Mesothelial cell of epicardium (in vitro differentiated cells): ENCODE measurements around the gene BTD. TPM values are rescaled to one million over a fixed set of nuclear protein-coding genes. Genes with fewer than 3 reads are reported as not detected.

Source experiments
- DNase-seq, 2 experiments: peaks; one replicate each; pipeline ENCODE4 v3.0.0; 2021; ENCODE audit warnings: low spot score in 2 of 2; ENCODE audit not compliant: unreplicated experiment in 2 of 2
- H3K27ac Mint-ChIP-seq: 2 replicates; pipeline ENCODE4 v1.8.0; 2021; ENCODE audit warnings: mixed read lengths
- H3K27me3 Mint-ChIP-seq: 2 replicates; pipeline ENCODE4 v1.8.0; 2021; ENCODE audit warnings: low read depth, mixed read lengths
- H3K36me3 Mint-ChIP-seq: 2 replicates; pipeline ENCODE4 v1.8.0; 2021; ENCODE audit warnings: mixed read lengths
- H3K4me1 Mint-ChIP-seq: 2 replicates; pipeline ENCODE4 v1.8.0; 2021; ENCODE audit warnings: mixed read lengths
- H3K4me3 Mint-ChIP-seq: 2 replicates; pipeline ENCODE4 v1.8.0; 2021; ENCODE audit warnings: mild to moderate bottlenecking, moderate library complexity, mixed read lengths
- H3K9me3 Mint-ChIP-seq: 2 replicates; pipeline ENCODE4 v1.8.0; 2021; ENCODE audit warnings: mixed read lengths
- CTCF ChIP-seq: fragments of 200-600 bp; sonication (generic); IDR thresholded peaks from one replicate; pipeline ENCODE4 v1.5.0; 2021; ENCODE audit warnings: antibody characterized with exemption; ENCODE audit not compliant: unreplicated experiment
- total RNA-seq: library from RNA; stranded (reverse); gene quantifications from 3 replicates; pipeline ENCODE4 v1.2.1, GENCODE V29; 2021

The BTD gene
- total RNA-seq, 1 donor from 2014 or later, result 12.5 TPM

- no peak for DNase-seq
- Mint-ChIP-seq H3K4me3 (peak overlapping the region; percentile 37), H3K27me3 (no peaks in the 10 kb centered on the region), H3K36me3 (no peaks in the 10 kb centered on the region), H3K9me3 (no peaks in the 10 kb centered on the region), H3K27ac (peak overlapping the region; percentile 92), H3K4me1 (peaks cover 59% of the 10 kb centered on the region)
- TF ChIP-seq CTCF, result no peak
These were observed 29.3 kb downstream of the BTD start for GRCh38 chr3:15630646-15631350.

- Mint-ChIP-seq H3K4me1 (peaks cover 63% of the 10 kb centered on the region), H3K4me3 (no peak overlapping the region), H3K9me3 (no peaks in the 10 kb centered on the region), H3K27ac (peak overlapping the region; percentile 90), H3K27me3 (no peaks in the 10 kb centered on the region), H3K36me3 (no peaks in the 10 kb centered on the region)
- no peak for TF ChIP-seq CTCF
- no peak for DNase-seq
These were observed 30.1 kb downstream of the BTD start for GRCh38 chr3:15631426-15632211.

- Mint-ChIP-seq H3K36me3 (no peaks in the 10 kb centered on the region), H3K4me3 (no peak overlapping the region), H3K27ac (peak overlapping the region; percentile 90), H3K27me3 (no peaks in the 10 kb centered on the region), H3K9me3 (no peaks in the 10 kb centered on the region), H3K4me1 (peaks cover 65% of the 10 kb centered on the region)
- no peak for DNase-seq
- TF ChIP-seq CTCF, result no peak
These were observed 30.7 kb downstream of the BTD start for GRCh38 chr3:15632212-15632580.

DNA sequence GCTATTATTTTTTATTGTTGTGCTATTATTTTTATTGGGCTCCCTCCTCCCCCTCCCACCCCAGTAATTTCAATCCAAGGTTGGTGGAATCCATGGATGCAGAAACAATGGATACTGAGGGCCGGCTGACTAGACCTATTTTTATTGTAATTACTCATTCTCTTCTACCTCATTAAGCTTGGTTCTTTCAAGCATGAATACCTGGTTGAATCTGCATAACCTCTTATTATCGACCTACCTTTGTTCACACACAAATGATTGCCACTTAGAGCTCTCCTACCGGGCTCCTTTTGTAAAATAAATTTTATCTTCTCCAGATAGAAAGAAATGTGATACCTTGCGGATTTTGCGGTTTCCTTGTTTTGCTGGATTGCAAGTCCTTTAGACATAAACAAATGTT lies 31.6 kb downstream of the BTD start:
- DNase-seq, result no peak
- Mint-ChIP-seq H3K27ac (peak overlapping the region; percentile 91), H3K4me1 (peaks cover 72% of the 10 kb centered on the region), H3K36me3 (no peaks in the 10 kb centered on the region), H3K27me3 (no peaks in the 10 kb centered on the region), H3K4me3 (no peak overlapping the region), H3K9me3 (no peaks in the 10 kb centered on the region)
- no peak for TF ChIP-seq CTCF

GRCh38 chr3:15633766-15634598 lies 32.4 kb downstream of the BTD start:
- no peak for DNase-seq
- H3K36me3 Mint-ChIP-seq, result no peaks in the 10 kb centered on the region
- H3K9me3 Mint-ChIP-seq, result no peaks in the 10 kb centered on the region
- TF ChIP-seq CTCF, result no peak
- H3K27me3 Mint-ChIP-seq, result no peaks in the 10 kb centered on the region
- no peak overlapping the region for H3K4me3 Mint-ChIP-seq
- H3K4me1 Mint-ChIP-seq, result peaks cover 72% of the 10 kb centered on the region
- peak overlapping the region; percentile 91 for H3K27ac Mint-ChIP-seq
